NCI-H2196 treated with DMSO at 0.1 percent for 48 hours (cell line): ENCODE data around the gene IRAK2.
"Not testable (repeated sequence)": the region's sequence is repeated elsewhere in the genome, so short reads cannot be mapped to it uniquely, and the experiment has no call there.

ENCODE experiments used
- DNase-seq: peaks from one replicate; lab custom pipeline; 2025; ENCODE audit not compliant: unreplicated experiment; lab: John Stamatoyannopoulos, UW

IRAK2 gene

GRCh38 chr3:10164546-10165393 is at the start of gene IRAK2:
IRAK2 (plus strand) TSS chr3:10164919; CDS start chr3:10164955, 36 bp downstream.
- DNase-seq: peak; percentile 15

- peak; percentile 67 for DNase-seq
These were observed 49.2 kb upstream of the IRAK2 start, which contains the start of gene BRK1 for GRCh38 chr3:10115326-10116137. BRK1 (plus strand) TSS chr3:10115675; CDS start chr3:10115702, 27 bp downstream.

DNA sequence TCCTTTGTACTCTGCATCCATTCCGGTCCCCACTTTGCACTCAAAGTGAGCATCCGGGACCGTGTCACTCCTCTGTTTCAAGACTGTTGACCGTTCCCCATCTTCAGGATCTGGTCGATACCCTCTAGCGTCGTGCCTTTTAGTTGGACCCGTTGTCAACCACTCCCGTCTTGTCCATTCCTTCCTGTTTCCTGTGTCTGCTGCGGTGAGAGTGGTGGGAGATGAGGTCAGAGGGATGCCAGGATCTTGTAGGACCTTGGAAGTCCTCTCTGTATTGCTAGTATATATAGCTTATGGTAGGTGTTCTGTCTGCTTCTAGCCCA is 48.6 kb upstream of the IRAK2 start:
- no peak for DNase-seq

GRCh38 chr3:10116928-10117327 is 47.8 kb upstream of the IRAK2 start:
- no peak for DNase-seq

DNA sequence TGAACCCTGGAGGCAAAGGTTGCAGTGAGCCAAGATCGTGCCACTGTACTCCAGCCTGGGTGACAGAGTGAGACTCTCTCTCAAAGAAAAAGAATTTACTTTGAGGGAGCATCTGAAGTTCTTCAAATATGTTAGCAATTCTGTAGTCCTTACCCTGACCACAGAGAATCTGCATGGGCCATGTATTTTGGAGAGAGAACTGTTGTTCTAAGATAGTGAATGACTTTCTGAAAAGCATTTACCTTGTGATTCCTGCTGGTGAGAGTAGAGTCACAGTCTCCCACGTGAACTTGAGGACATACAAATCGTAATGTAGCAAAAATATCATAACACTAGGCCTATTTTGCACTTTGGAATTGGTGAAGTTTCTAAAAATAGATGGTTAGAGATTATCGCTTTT is 45.3 kb upstream of the IRAK2 start:
- DNase-seq: no peak

GRCh38 chr3:10121064-10121463 is 43.7 kb upstream of the IRAK2 start:
- no peak for DNase-seq

DNA sequence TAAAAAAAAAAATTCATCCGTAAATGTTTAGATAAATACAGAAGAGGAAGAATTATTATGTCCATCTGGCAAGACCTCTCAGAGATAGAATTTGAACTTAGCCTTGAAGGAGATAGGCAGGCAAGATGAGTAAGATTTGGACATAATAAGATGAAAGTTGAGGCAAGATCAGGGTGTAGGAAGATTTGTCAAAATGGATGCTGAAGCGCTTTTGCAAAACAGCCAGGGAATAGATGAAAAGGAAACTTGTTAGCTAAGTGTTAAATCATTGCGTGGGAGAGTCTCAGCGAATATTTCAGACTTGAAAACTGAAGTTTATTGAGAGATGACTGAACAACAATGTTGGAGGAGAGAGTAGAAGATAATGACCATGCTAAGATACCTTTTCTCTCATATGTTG is 42.0 kb upstream of the IRAK2 start:
- no peak for DNase-seq

DNA sequence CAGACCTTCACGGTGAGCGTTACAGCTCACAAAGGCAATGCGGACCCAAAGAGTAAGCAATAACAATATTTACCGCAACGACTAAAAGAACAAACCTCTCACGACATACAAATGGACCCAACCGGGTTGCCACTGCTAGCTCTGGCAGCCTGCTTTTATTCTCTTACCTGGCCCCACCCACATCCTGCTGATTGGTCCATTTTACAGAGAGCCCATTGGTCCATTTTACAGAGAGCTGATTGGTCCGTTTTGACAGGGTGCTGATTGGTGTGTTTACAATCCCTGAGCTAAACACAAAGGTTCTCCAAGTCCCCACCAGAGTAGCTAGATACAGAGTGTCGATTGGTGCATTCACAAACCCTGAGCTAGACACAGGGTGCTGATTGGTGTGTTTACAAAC is 28.8 kb upstream of the IRAK2 start:
- not testable (repeated sequence) for DNase-seq

DNA sequence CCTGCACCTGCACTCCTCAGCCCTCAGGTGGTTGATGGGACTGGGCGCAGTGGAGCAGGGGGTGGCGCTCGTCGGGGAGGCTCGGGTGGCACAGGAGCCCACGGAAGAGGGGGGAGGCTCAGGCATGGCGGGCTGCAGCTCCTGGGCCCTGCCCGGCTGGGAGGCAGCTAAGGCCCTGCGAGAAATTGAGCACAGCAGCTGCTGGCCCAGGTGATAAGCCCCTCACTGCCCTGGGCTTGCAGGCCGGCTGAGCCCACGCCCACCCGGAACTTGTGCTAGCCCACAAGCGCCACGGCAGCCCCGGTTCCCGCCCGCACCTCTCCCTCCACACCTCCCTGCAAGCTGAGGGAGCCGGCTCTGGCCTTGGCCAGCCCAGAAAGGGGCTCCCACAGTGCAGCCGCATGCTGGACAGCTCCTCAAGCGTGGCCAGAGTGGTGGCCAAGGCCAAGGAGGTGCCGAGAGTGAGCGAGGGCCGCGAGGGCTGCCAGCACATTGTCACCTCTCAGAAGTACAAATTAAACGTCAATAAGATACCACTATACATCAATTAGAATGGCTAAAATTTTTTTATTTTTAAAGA is 28.2 kb upstream of the IRAK2 start:
- DNase-seq: no peak

GRCh38 chr3:10137178-10137577 is 27.5 kb upstream of the IRAK2 start:
- no peak for DNase-seq

- DNase-seq: no peak
These were observed 23.6 kb upstream of the IRAK2 start for GRCh38 chr3:10140996-10141546.

- no peak for DNase-seq
These were observed 21.8 kb upstream of the IRAK2 start for GRCh38 chr3:10142707-10143560.

- no peak for DNase-seq
These were observed 19.0 kb upstream of the IRAK2 start for GRCh38 chr3:10145685-10146084.

DNA sequence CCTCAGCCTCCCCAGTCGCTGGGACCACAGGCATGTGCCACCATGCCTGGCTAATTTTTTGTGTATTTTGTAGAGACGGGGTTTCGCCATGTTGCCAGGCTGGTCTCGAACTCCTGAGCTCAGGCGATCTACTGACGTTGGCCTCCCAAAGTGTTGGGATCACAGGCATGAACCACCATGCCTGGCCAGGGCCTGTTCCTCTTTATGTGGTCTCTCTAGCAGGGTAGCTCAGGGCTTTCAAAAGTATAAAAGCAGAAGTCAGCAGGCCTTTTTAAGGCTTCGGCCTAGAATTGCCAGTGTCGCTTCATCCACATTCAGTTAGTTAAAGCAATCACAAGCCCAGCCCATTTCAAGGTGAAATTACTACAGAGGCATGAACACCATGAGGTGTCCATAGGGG is 15.5 kb upstream of the IRAK2 start:
- DNase-seq: no peak

- DNase-seq: no peak
These were observed 13.7 kb upstream of the IRAK2 start for GRCh38 chr3:10150987-10151386.

DNA sequence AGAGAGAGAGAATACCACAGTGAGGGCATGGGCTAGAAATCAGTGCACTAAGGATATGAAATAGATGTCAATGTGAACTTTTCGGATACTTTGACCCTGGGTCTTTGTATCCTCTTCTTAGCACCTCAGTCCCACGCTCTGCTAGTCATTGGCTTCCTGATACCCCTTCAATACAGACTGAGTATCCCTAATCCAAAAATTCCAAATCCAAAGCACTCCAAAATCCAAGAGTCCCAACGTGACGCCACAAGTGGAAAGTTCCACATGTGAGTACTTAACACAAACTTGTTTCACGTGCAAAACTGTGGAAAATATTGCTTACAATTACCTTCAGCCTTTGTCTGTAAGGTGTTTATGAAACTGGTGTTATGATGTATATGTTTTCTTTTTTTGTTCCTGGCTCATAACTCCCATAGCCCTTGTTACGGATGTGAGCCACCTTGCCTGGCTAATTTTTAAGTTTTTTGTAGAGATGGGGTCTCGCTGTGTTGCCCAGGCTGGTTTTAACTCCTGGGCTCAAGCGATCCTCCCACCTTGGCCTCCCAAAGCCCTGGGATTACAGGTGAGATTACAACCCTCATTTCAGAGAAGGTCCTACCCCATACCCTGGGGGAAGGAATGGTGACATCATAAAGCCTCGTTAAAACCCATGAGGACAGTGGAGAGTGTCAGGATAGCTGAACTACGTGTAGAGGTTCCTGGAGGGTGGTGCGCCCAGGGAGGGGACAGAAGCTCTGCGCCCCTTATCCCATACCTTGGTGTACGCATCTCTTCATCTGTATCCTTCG is 10.2 kb upstream of the IRAK2 start:
- DNase-seq: no peak

DNA sequence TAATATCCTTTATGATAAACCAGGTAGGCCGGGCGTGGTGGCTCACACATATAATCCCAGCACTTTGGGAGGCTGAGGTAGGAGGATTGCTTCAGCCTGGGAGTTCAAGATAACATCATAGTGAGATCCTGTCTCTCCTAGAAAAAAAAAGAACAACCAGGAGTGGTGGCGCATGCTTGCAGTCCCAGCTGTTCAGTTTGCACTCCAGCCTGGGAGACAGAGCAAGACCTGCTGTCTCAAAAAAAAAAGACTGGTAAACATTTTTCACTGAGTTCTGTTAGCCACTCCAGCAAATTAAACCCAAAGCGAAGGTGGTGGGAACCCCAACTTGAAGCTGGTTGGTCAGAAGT is 9.6 kb upstream of the IRAK2 start:
- no peak for DNase-seq

GRCh38 chr3:10155658-10156057 is 9.1 kb upstream of the IRAK2 start:
- DNase-seq: no peak

GRCh38 chr3:10157031-10157430 is 7.7 kb upstream of the IRAK2 start:
- DNase-seq: no peak

GRCh38 chr3:10158555-10158954 is 6.2 kb upstream of the IRAK2 start:
- DNase-seq: not testable (repeated sequence)
